ENCODE data around the gene TMEM132C. TPM values are rescaled to one million over a fixed set of nuclear protein-coding genes. Genes with fewer than 3 reads are reported as not detected.

TMEM132C gene
- total RNA-seq, 2 donors from 2014 or later: 0.26 to 0.33 TPM

DNA sequence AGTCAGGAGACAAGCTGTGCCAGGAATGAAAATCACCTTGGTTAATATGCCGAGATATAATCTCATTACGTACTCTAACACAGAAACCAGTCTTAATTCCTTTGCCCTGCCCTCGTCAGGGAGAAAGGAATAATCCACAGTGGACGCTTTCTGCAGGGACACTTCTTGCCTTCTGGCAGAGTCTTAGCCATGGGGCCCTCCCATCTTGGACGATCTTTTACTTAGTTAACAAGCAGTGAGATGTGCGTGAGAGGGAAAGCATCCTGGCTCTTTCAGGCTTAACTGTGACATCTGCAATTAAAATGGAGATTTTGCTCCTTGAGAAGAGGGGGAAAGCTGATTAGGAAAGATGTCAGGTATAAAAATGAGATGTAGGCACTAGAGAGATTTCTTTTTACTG lies 246.4 kb downstream of the TMEM132C start:
- no peaks in the 10 kb centered on the region for H3K36me3 ChIP-seq (ENCODE audit: control insufficient read depth, insufficient read depth, low read length)
- DNase-seq: peak; percentile 26
- no peaks in the 10 kb centered on the region for H3K36me3 Mint-ChIP-seq (ENCODE audit: low read depth)
- H3K9me3 ChIP-seq (ENCODE audit: control insufficient read depth, low read length): no peaks in the 10 kb centered on the region
- H3K9ac ChIP-seq (ENCODE audit: extremely low read depth, low read length, poor library complexity, severe bottlenecking): no peak overlapping the region
- no peaks in the 10 kb centered on the region for H3K4me1 Mint-ChIP-seq
- no peak overlapping the region for H3K4me3 Mint-ChIP-seq
- H3K27ac Mint-ChIP-seq: no peak overlapping the region
- TF ChIP-seq CTCF (conservative IDR thresholded peaks at IDR 0.05): no peak
- H3K9me3 Mint-ChIP-seq: peaks cover 23% of the 10 kb centered on the region
- no peak overlapping the region for H3K4me3 ChIP-seq (ENCODE audit: low read length)
- H3K4me1 ChIP-seq (ENCODE audit: control insufficient read depth, insufficient read depth, low read length): no peaks in the 10 kb centered on the region
- no peak overlapping the region for H3K27ac ChIP-seq (ENCODE audit: low read depth, low read length)
- H3K27me3 Mint-ChIP-seq (ENCODE audit: insufficient read depth): no peaks in the 10 kb centered on the region
- H3K27me3 ChIP-seq (ENCODE audit: control insufficient read depth, insufficient read depth, low read length, poor library complexity, severe bottlenecking): no peaks in the 10 kb centered on the region
- 77 to 82% methylated on average over 5 to 6 of the region's 6 CpGs for WGBS, 2 experiments (ENCODE audit: insufficient coverage in 1 of 2, insufficient read length in 1 of 2)

DNA sequence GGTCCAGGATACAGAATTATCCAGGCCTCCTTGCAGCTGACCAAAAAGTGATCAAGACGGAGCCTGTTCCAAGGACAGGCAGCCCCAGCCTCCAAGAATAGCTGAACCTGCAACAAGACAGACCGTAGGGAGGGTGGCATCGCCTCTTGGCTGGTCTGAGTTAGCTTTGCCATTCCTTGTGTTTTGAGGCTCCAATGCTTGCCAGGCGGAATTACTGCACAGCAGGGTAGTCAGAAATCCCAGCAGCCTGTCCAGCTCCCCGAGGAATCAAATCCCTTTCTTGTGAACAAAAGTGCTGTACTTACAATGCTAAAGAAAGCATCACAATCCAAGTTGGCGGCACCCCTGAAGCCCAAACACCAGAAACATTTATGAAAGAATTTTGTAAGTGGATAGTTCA lies 246.9 kb downstream of the TMEM132C start:
- WGBS, 2 experiments (ENCODE audit: insufficient coverage in 1 of 2, insufficient read length in 1 of 2): 79 to 83% methylated on average over 5 to 6 of the region's 6 CpGs
- Histone ChIP-seq H3K4me1 (ENCODE audit: control insufficient read depth, insufficient read depth, low read length) (no peaks in the 10 kb centered on the region), H3K9me3 (ENCODE audit: control insufficient read depth, low read length) (no peaks in the 10 kb centered on the region), H3K4me3 (ENCODE audit: low read length) (no peak overlapping the region), H3K27ac (ENCODE audit: low read depth, low read length) (peak overlapping the region; percentile 30), H3K9ac (ENCODE audit: extremely low read depth, low read length, poor library complexity, severe bottlenecking) (no peak overlapping the region), H3K27me3 (ENCODE audit: control insufficient read depth, insufficient read depth, low read length, poor library complexity, severe bottlenecking) (no peaks in the 10 kb centered on the region), H3K36me3 (ENCODE audit: control insufficient read depth, insufficient read depth, low read length) (no peaks in the 10 kb centered on the region)
- no peak for TF ChIP-seq CTCF (conservative IDR thresholded peaks at IDR 0.05)
- H3K36me3 Mint-ChIP-seq (ENCODE audit: low read depth): no peaks in the 10 kb centered on the region
- no peaks in the 10 kb centered on the region for H3K27me3 Mint-ChIP-seq (ENCODE audit: insufficient read depth)
- no peak overlapping the region for H3K27ac Mint-ChIP-seq
- peaks cover 23% of the 10 kb centered on the region for H3K9me3 Mint-ChIP-seq
- H3K4me3 Mint-ChIP-seq: no peak overlapping the region
- H3K4me1 Mint-ChIP-seq: no peaks in the 10 kb centered on the region
- peak; percentile 45 for DNase-seq

DNA sequence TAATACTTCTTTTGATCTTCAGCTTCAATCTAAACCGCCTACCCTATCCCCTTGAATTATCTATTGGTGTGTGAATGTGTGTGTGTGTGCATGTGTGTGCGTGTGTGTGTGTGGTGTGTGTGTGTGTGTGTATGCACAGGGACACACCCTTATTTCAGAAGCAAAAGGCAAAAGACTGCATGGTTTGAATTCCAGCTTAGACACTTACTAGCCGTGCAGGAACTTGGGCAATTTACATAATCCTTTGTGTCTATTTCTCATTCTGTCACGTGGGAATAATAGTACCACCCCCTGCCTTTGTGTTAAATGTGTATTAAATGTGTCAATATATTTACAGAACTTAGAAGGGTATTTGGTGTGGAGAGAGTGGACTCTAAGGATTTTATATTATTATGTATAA lies 251.7 kb downstream of the TMEM132C start:
- H3K27ac ChIP-seq (ENCODE audit: low read depth, low read length): no peak overlapping the region
- H3K9me3 Mint-ChIP-seq: peaks cover 27% of the 10 kb centered on the region
- no peaks in the 10 kb centered on the region for H3K27me3 ChIP-seq (ENCODE audit: control insufficient read depth, insufficient read depth, low read length, poor library complexity, severe bottlenecking)
- no peak for TF ChIP-seq CTCF (conservative IDR thresholded peaks at IDR 0.05)
- H3K4me1 ChIP-seq (ENCODE audit: control insufficient read depth, insufficient read depth, low read length): no peaks in the 10 kb centered on the region
- no peak overlapping the region for H3K4me3 ChIP-seq (ENCODE audit: low read length)
- H3K9me3 ChIP-seq (ENCODE audit: control insufficient read depth, low read length): peaks cover 8% of the 10 kb centered on the region
- no peak overlapping the region for H3K27ac Mint-ChIP-seq
- no peaks in the 10 kb centered on the region for H3K27me3 Mint-ChIP-seq (ENCODE audit: insufficient read depth)
- WGBS, 2 experiments (ENCODE audit: insufficient coverage in 1 of 2, insufficient read length in 1 of 2): 87% methylated on average over 2 of the region's 4 CpGs; no CpG with 5 or more reads in 1 of the 2 experiments
- no peaks in the 10 kb centered on the region for H3K4me1 Mint-ChIP-seq
- no peak for DNase-seq
- H3K9ac ChIP-seq (ENCODE audit: extremely low read depth, low read length, poor library complexity, severe bottlenecking): no peak overlapping the region
- H3K36me3 Mint-ChIP-seq (ENCODE audit: low read depth): no peaks in the 10 kb centered on the region
- H3K4me3 Mint-ChIP-seq: no peak overlapping the region
- H3K36me3 ChIP-seq (ENCODE audit: control insufficient read depth, insufficient read depth, low read length): no peaks in the 10 kb centered on the region
